ENCODE results near the gene WFDC8.

- TF ChIP-seq POLR2AphosphoS5 (IDR thresholded peaks at IDR 0.05; ENCODE audit: low read depth, low read length) (no peak), FOXM1 (IDR thresholded peaks at IDR 0.05; ENCODE audit: low read depth) (no peak), YY1 (IDR thresholded peaks at IDR 0.05; ENCODE audit: low read depth) (no peak), EZH2phosphoT487 (IDR thresholded peaks at IDR 0.05; ENCODE audit: borderline replicate concordance, low read depth) (no peak), ZBTB33 (IDR thresholded peaks at IDR 0.05; ENCODE audit: borderline replicate concordance, low read depth) (no peak), SMC3 (IDR thresholded peaks at IDR 0.05; ENCODE audit: low read depth, low read length) (no peak), EP300 (IDR thresholded peaks at IDR 0.05; ENCODE audit: borderline replicate concordance in 1 of 2, low read depth in 1 of 2, low read length in 1 of 2) (no peak), TAF1 (IDR thresholded peaks at IDR 0.05; ENCODE audit: borderline replicate concordance, low read depth, low read length) (no peak), JUND (IDR thresholded peaks at IDR 0.05) (no peak)
- TF ChIP-seq, protein P1, sequence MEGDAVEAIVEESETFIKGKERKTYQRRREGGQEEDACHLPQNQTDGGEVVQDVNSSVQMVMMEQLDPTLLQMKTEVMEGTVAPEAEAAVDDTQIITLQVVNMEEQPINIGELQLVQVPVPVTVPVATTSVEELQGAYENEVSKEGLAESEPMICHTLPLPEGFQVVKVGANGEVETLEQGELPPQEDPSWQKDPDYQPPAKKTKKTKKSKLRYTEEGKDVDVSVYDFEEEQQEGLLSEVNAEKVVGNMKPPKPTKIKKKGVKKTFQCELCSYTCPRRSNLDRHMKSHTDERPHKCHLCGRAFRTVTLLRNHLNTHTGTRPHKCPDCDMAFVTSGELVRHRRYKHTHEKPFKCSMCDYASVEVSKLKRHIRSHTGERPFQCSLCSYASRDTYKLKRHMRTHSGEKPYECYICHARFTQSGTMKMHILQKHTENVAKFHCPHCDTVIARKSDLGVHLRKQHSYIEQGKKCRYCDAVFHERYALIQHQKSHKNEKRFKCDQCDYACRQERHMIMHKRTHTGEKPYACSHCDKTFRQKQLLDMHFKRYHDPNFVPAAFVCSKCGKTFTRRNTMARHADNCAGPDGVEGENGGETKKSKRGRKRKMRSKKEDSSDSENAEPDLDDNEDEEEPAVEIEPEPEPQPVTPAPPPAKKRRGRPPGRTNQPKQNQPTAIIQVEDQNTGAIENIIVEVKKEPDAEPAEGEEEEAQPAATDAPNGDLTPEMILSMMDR (IDR thresholded peaks at IDR 0.05): no peak
- TF ChIP-seq, protein P2, sequence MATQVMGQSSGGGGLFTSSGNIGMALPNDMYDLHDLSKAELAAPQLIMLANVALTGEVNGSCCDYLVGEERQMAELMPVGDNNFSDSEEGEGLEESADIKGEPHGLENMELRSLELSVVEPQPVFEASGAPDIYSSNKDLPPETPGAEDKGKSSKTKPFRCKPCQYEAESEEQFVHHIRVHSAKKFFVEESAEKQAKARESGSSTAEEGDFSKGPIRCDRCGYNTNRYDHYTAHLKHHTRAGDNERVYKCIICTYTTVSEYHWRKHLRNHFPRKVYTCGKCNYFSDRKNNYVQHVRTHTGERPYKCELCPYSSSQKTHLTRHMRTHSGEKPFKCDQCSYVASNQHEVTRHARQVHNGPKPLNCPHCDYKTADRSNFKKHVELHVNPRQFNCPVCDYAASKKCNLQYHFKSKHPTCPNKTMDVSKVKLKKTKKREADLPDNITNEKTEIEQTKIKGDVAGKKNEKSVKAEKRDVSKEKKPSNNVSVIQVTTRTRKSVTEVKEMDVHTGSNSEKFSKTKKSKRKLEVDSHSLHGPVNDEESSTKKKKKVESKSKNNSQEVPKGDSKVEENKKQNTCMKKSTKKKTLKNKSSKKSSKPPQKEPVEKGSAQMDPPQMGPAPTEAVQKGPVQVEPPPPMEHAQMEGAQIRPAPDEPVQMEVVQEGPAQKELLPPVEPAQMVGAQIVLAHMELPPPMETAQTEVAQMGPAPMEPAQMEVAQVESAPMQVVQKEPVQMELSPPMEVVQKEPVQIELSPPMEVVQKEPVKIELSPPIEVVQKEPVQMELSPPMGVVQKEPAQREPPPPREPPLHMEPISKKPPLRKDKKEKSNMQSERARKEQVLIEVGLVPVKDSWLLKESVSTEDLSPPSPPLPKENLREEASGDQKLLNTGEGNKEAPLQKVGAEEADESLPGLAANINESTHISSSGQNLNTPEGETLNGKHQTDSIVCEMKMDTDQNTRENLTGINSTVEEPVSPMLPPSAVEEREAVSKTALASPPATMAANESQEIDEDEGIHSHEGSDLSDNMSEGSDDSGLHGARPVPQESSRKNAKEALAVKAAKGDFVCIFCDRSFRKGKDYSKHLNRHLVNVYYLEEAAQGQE (IDR thresholded peaks at IDR 0.05; ENCODE audit: low read depth, low read length): no peak
Measured at GRCh38 chr20:45575931-45576330, 3.2 kb downstream of the WFDC8 start.

Data from SK-N-SH (cell line).